Right lobe of liver (tissue), 4 donors: ENCODE results near the gene TMEM202.

Source experiments
- POLR2A ChIP-seq: fragments of 450-650 bp; IDR thresholded peaks from one replicate; pipeline ENCODE4 v1.6.1; 2017; ENCODE audit warnings: antibody characterized with exemption, mild to moderate bottlenecking
- TF ChIP-seq, protein P1 (sequence below), 4 donors: fragments of 200-600 bp in 3 of 4; fragments of 450-650 bp in 1 of 4; IDR thresholded peaks; one replicate each; pipeline versions ENCODE4 v1.5.1 to v1.8.0; 2016 to 2022; ENCODE audit warnings: antibody characterized with exemption in 4 of 4, mild to moderate bottlenecking in 2 of 4
- donor health status: DM: no; HTN: no; CAD: no.
- donor health status: DM: no; HTN: no; CAD: no.
- donor health status: DM: no; HTN: yes; CAD: no.

DNA sequence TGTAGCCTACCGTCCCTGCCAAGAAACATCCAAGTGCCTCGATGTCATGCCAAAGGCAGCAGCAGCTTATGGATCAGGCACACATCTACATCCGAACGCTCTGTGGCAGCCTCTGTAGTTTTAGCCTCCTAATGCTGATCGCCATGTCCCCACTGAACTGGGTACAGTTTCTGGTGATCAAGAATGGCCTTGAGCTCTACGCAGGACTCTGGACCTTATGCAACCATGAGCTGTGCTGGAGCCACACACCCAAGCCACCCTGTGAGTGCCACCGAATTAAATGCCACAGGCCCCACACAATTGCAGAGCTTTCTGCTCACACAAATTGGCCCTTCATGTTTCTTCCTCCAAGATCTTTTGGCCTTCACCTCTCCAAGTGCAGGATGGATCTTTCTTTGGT is 543 bp downstream of the TMEM202 start:
- TF ChIP-seq, protein P1, sequence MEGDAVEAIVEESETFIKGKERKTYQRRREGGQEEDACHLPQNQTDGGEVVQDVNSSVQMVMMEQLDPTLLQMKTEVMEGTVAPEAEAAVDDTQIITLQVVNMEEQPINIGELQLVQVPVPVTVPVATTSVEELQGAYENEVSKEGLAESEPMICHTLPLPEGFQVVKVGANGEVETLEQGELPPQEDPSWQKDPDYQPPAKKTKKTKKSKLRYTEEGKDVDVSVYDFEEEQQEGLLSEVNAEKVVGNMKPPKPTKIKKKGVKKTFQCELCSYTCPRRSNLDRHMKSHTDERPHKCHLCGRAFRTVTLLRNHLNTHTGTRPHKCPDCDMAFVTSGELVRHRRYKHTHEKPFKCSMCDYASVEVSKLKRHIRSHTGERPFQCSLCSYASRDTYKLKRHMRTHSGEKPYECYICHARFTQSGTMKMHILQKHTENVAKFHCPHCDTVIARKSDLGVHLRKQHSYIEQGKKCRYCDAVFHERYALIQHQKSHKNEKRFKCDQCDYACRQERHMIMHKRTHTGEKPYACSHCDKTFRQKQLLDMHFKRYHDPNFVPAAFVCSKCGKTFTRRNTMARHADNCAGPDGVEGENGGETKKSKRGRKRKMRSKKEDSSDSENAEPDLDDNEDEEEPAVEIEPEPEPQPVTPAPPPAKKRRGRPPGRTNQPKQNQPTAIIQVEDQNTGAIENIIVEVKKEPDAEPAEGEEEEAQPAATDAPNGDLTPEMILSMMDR (IDR thresholded peaks at IDR 0.05), result no peak
- no peak for TF ChIP-seq POLR2A
